CD4-positive, alpha-beta T cell treated with Interferon alpha-2 for 1 hour (primary cell): ENCODE data around the gene C20orf204.

Experiments used
- DNase-seq, 2 donors: peaks; one replicate each; pipeline ENCODE4 v3.0.0-alpha.2; 2020 to 2022

C20orf204 gene

GRCh38 chr20:64042054-64042781, 6.2 kb downstream of the C20orf204 start:
- DNase-seq, result no peak

DNA sequence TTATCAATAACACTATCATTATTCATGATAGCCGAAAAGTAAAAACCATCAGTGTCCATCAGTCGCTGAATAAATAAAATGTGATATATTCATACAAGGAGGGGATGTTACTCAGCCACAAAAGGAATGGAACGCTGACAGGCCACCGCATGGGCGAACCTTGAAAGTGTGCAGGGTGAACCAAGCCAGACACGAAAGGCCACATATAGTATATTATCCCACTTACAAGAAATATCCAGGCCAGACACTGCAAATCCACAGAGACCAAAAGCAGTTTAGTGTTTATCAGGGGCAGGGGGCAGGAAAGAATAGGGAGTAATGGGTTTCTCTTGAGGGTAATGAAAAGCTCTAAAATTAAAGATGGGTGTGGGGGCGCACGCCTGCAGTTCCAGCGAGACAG, 7.8 kb downstream of the C20orf204 start:
- no peak for DNase-seq

GRCh38 chr20:64044484-64045247, 8.7 kb downstream of the C20orf204 start:
- no peak for DNase-seq

DNA sequence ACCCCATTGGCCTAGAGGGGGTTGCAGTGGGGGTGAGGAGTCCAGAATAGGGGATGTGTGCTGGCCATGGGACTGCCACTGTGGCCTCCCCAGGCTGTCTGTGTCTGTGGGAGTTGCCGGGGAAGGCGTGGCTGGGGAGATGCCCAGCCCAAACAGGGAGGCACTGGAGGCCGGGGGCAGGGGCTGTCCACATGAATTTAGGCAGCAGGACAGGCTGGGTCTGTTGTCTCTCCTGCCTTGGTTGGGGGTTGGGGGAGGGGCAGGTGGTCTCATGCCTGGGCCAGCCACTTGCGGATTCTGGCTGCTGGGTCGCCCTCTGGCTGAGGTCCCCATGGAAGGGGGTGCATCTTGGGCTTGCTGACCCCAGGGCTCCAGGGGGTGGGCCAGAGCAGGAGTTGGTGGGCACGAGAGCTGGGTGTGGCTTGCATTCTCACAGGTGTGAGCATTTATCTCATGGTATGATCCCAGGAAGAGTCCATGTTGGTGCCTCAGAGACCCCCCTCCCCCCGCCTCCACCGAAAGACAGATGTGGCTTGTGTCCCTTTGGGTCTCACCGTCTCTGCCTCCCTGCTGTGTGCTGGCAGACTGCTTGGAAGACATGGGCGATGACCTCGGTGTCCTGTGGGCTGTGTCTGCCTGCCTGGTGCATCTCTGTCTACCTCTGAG, 9.5 kb downstream of the C20orf204 start:
- DNase-seq, result no peak

DNA sequence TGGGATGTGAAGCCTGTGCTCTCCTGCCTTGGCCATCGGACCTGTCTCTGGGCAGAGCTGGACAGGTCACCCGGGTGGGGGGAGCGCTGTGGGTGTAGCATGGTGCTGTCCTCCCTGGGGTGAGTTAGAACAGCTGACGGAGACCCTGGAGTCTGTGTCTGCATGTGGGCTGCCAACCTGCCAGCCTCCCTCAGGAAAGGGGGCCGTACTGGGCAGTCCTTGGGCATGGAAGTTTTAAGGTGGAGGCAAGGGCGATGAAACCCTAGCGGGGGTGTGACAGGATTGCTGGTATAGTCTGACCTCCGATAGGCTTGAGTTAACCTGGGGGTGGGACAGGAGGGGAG, 11.0 kb downstream of the C20orf204 start:
- DNase-seq, result no peak

- DNase-seq, result no peak
Observed at GRCh38 chr20:64047968-64048401, 12.0 kb downstream of the C20orf204 start.

GRCh38 chr20:64048402-64049044, 12.5 kb downstream of the C20orf204 start:
- DNase-seq, result no peak

DNA sequence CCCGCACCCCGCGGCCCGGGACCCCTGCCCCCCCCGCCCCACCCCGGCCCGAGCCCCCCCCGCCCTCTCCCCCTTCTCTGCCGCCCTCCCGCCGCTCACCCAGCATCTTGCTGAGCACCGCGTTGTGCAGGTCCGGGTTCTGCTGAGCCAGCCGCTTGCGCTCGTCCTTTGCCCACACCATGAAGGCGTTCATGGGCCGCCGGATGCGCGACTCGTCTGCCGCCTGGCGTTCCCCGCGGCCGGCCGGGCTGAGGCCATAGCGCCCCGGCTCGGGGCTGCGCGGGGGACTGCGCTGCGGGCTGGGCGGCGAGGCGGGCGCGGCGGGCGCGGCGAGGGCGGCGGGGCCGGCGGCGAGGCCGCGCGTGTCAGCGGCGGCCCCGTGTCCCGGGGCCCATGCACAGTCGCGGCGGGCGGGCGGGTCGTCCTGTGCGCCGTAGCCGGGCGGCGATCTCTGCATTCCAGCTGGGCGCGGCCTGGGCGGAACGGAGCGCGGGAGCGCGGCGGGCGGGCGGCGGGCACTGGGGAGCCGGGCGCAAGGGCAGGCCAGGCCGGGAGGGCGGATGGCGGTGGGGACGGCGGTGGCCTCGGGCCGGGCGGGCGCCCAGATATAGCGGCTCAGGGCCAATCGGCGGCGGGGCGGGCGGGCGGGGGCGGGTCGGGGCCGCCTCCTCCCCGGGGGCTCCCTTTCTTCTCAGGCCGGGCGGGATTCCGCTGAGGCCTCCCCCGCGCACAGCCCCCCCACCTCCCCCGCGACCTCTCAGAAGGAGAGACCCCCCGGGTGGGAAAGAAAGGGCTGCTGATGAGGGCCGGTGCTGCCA, 13.3 kb downstream of the C20orf204 start, which contains the start of gene SOX18:
SOX18 (minus strand) TSS at position 580 of the 818 bp plus-strand sequence; CDS start at position 457, 123 bp downstream.
- peak in 1 of 2 donors; percentile 37 for DNase-seq

DNA sequence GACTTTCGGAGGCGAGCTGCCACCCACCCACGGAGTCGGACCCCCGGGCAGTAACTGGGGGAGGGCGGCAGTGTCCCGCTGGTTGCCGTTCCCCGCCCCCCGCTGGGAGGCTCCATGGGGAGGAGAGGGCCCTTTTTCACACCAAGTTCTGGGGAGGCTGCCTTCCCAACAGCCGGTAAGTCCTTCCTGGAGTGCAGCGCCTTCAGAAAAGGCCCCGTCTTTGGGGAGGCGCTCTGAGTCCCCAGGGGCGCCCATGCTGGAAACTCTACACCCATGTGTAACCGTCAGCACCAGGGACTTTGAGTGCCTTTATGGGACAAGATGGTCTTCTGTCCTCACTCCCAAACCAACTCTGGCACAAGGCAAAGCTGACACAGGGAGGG, 13.9 kb downstream of the C20orf204 start:
- DNase-seq, result no peak

GRCh38 chr20:64050261-64051032, 14.5 kb downstream of the C20orf204 start:
- no peak for DNase-seq

GRCh38 chr20:64051033-64051452, 15.1 kb downstream of the C20orf204 start:
- DNase-seq, result no peak

- DNase-seq, result no peak
Observed at GRCh38 chr20:64051561-64052325, 15.8 kb downstream of the C20orf204 start.

- DNase-seq, result no peak
Observed at GRCh38 chr20:64052326-64052722, 16.3 kb downstream of the C20orf204 start.

DNA sequence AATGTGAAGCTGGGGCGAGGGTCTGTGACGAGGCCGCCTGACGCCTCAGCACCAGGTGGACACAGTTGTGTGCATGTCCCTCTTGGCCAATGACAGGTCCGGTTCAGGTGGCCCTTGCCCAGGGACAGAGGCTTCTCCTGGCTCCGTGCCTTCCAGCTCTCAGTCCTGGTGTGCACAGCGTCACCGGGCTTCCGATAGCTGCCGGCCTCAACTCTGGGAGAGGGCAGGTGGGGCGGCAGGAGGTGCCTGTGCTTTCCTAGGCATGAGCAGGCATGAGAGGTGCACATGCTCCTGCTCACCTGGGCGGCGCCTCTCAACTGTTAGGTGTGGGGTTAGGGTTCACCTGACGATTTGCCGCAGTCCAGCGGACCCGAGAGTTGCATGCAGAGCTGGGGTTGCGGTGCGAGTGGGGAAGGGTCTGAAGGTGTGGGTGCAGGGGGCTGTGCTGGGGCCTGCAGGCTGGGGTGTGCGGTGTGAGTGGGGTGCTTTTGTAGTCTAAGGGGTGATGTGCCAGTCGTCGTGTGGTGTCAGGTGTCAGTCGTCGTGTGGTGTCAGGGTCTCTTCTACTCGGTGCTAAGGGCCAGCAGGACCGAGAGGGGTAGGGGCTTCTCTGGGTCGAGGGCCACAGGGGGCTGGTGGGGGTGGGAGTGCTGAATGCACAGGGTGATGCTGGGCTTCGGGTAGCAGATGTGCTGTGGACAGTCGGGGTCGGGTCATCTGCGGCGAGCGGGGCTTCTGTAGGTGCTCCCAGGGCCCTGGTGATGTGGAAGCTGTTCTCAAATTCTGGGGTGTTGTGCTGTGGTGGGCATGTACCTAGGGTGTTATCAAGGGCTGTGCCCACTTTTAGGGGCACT, 17.2 kb downstream of the C20orf204 start:
- no peak for DNase-seq

DNA sequence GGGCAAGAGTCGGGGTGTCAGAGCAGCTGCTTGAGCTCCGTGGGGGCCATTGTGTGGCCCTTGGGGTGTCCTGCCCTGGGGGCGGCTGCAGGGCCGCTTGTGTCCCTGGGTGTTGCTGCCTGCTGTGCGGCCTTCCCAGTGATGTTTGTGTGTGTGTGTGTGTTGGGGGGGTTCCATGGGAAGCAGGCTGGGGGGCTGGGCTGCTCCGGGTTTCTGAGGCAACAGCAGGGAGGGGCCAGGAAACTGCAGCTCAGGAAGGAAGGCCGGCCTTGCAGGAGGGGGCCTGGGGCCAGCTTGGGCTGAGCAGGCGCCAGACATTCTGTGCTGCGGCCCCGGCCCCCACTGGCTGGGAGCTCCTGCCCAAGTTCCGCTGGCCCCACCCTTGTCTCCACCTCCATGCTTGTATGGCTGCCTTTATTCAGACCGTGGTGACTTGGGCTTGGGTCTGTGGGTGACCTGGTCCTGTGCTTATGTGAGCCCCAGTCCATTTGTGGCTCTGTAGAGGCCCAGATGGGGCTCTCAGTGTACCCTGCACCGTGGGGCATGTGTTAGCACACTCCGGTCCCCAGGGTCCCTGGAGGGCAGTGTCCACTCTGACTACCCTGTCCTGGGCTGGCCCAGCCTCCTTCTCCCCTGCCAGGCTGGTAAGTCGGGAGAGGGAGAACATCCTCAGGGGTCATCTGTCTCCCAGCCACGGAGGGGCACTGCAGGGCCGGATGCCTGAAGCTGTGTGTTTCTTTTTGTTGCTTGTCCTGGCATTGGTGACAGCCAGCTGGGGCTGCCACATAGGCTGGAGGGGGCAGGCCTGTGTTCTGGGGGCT, 18.1 kb downstream of the C20orf204 start:
- DNase-seq, result no peak

GRCh38 chr20:64055396-64055892, 19.5 kb downstream of the C20orf204 start:
- no peak for DNase-seq

GRCh38 chr20:64055893-64056638, 20.1 kb downstream of the C20orf204 start:
- no peak for DNase-seq

DNA sequence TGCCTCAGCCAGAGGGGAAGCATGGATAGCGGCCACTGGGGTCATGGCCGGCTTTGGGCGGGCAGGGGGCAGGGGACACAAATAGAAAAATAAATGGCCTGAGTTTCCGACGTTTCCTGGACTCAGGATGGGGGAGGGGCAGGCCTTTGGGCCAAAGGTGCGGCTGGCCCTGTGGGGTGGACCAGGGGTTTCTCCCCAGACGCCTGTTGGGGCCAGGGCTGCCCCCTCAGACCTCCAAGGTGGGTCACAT, 20.6 kb downstream of the C20orf204 start:
- no peak for DNase-seq
